ENCODE results near the gene ZNF90. TPM values are rescaled to one million over a fixed set of nuclear protein-coding genes. Genes with fewer than 3 reads are reported as not detected.
"Not testable (repeated sequence)": the region's sequence is repeated elsewhere in the genome, so short reads cannot be mapped to it uniquely, and the experiment has no call there.

The ZNF90 gene
- total and polyA plus RNA-seq, 2 donors: 3.3 to 13.4 TPM

DNA sequence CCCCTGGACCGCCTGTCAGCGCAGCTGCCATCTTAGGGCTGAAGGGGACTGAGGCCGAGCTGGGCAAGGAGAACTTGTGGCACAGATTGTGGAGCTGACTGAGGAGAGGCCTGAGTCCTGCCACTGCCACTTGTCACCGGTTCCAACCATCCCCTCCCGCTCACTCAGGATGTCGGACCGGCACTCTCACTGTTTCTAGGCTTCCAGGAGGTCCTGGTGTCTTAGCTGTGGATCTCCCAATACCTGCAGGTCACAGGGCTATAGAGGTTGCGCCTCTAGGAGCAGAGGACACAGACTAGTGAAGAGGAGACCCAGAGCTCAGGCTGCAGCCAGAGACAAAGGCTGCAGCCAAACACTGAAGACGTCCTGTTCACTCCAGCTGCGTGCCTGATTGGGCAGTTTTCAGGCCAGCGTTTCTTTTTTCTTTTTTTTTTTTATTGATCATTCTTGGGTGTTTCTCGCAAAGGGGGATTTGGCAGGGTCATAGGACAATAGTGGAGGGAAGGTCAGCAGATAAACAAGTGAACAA lies 73.9 kb downstream of the ZNF90 start:
- Histone ChIP-seq H3K4me3 (ENCODE audit: low read depth, low read length) (no peak overlapping the region), H3K36me3 (ENCODE audit: insufficient read depth) (no peaks in the 10 kb centered on the region), H3K27ac (ENCODE audit: low read depth) (no peak overlapping the region), H3K4me1 (ENCODE audit: insufficient read depth) (no peaks in the 10 kb centered on the region)
- 75% methylated on average over 12 of the region's 12 CpGs for WGBS
- DNase-seq (ENCODE audit: extremely low spot score): no peak

GRCh38 chr19:20152506-20152905 lies 74.7 kb downstream of the ZNF90 start:
- H3K4me1 ChIP-seq (ENCODE audit: insufficient read depth); H3K27ac ChIP-seq (ENCODE audit: low read depth); DNase-seq (ENCODE audit: extremely low spot score); H3K4me3 ChIP-seq (ENCODE audit: low read depth, low read length); H3K36me3 ChIP-seq (ENCODE audit: insufficient read depth): not testable (repeated sequence)
- WGBS: 69% methylated on average over 13 of the region's 15 CpGs

GRCh38 chr19:20153281-20153680 lies 75.5 kb downstream of the ZNF90 start:
- no peak overlapping the region for H3K27ac ChIP-seq (ENCODE audit: low read depth)
- no peaks in the 10 kb centered on the region for H3K36me3 ChIP-seq (ENCODE audit: insufficient read depth)
- WGBS: 91% methylated on average over 4 of the region's 4 CpGs
- H3K4me3 ChIP-seq (ENCODE audit: low read depth, low read length): no peak overlapping the region
- no peaks in the 10 kb centered on the region for H3K4me1 ChIP-seq (ENCODE audit: insufficient read depth)
- no peak for DNase-seq (ENCODE audit: extremely low spot score)

DNA sequence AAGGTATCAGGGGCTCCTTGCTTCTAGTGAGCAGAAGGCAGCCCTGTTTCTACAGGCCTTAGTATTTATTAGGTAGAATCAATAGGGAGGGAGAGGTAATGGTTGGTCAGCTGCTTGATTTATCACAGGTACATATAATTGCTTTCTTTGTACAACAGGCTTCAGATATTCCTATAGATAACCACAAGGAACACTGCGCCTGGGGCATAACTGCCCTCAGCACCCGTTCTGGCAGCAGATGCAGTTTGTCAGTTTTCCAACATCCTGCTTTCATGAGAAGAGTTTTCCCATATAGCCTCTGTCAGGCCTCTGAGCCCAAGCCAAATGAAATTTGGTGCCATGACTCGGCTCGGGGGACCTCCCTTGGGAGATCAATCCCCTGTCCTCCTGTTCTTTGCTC lies 76.8 kb downstream of the ZNF90 start:
- H3K4me3 ChIP-seq (ENCODE audit: low read depth, low read length): no peak overlapping the region
- H3K36me3 ChIP-seq (ENCODE audit: insufficient read depth): no peaks in the 10 kb centered on the region
- WGBS: 78% methylated on average over 4 of the region's 4 CpGs

DNA sequence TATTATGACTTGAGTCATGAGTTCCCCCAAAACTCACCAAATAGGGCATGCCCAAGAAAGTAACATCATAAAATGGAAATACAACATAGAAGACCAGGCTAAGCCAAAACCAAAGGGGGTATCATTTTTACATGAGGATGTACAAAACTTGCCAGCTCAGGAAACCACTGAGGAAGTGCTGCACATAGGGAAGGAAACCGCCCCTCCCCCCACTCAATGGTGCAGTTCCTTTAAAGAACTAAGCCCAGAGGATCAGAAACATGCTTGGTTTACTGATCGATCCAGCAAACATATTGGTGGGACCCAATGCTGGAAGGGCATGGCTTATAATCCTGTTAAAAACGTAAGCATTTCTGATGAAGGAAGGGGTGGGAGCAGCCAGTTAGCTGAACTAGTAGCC lies 85.0 kb downstream of the ZNF90 start:
- Histone ChIP-seq H3K36me3 (ENCODE audit: insufficient read depth) (no peaks in the 10 kb centered on the region), H3K4me3 (ENCODE audit: low read depth, low read length) (no peak overlapping the region), H3K4me1 (ENCODE audit: insufficient read depth) (no peaks in the 10 kb centered on the region), H3K27ac (ENCODE audit: low read depth) (no peak overlapping the region)
- 82% methylated on average over 3 of the region's 3 CpGs for WGBS
- no peak for DNase-seq (ENCODE audit: extremely low spot score)

More for the DNA sequence above, 76.8 kb downstream of the ZNF90 start:
- Histone ChIP-seq H3K27ac (ENCODE audit: low read depth) (no peak overlapping the region), H3K4me1 (ENCODE audit: insufficient read depth) (no peaks in the 10 kb centered on the region)
- DNase-seq (ENCODE audit: extremely low spot score): no peak

- Histone ChIP-seq H3K4me1 (ENCODE audit: insufficient read depth) (no peaks in the 10 kb centered on the region), H3K36me3 (ENCODE audit: insufficient read depth) (no peaks in the 10 kb centered on the region), H3K27ac (ENCODE audit: low read depth) (no peak overlapping the region), H3K4me3 (ENCODE audit: low read depth, low read length) (no peak overlapping the region)
- no peak for DNase-seq (ENCODE audit: extremely low spot score)
- WGBS: 85% methylated on average over 1 of the region's 1 CpG
Measured at GRCh38 chr19:20164456-20164855, 86.7 kb downstream of the ZNF90 start.

- Histone ChIP-seq H3K4me3 (ENCODE audit: low read depth, low read length) (no peak overlapping the region), H3K27ac (ENCODE audit: low read depth) (no peak overlapping the region), H3K36me3 (ENCODE audit: insufficient read depth) (no peaks in the 10 kb centered on the region), H3K4me1 (ENCODE audit: insufficient read depth) (no peaks in the 10 kb centered on the region)
- WGBS: 76% methylated on average over 7 of the region's 7 CpGs
- DNase-seq (ENCODE audit: extremely low spot score): no peak
Measured at GRCh38 chr19:20165971-20166592, 88.3 kb downstream of the ZNF90 start.

DNA sequence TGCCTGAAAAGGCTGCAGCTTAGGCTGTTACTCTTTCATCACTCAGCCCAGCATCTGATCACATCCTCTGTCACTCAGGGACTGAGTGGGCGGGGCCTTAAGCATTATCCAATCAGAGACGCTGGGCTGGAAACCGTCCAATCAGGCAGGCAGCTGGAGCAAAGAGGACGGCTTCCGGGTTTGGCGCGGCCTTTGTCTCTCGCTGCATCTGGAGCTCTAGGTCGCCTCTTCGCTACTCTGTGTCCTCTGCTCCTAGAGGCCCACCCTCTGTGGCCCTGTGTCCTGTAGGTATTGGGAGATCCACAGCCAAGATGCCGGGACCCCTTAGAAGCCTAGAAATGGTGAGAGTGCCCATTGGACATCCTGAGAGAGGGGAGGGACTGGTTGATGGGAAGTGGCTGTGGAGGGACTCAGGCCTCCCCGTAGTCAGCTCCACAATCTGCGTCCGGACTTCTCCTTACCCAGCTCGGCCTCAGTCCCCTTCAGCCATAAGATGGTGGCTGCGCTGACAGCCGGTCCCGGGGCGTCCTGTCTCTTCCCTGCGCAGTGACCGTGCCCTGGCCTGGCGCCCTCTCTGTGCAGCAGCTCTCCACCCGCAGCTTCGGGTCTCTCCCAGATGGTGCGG lies 89.3 kb downstream of the ZNF90 start, which contains the start of gene ZNF486:
TSS of gene ZNF486 (plus strand) at position 195 of the 625 bp plus-strand sequence. CDS start at position 312, 117 bp downstream.
- WGBS: under 1% methylated on average over 25 of the region's 25 CpGs
- Histone ChIP-seq H3K36me3 (ENCODE audit: insufficient read depth) (no peaks in the 10 kb centered on the region), H3K4me3 (ENCODE audit: low read depth, low read length) (peak within 1 kb of the TSS; percentile 71), H3K4me1 (ENCODE audit: insufficient read depth) (no peaks in the 10 kb centered on the region), H3K27ac (ENCODE audit: low read depth) (peak within 1 kb of the TSS; percentile 80)
- peak; percentile 94 for DNase-seq (ENCODE audit: extremely low spot score)

DNA sequence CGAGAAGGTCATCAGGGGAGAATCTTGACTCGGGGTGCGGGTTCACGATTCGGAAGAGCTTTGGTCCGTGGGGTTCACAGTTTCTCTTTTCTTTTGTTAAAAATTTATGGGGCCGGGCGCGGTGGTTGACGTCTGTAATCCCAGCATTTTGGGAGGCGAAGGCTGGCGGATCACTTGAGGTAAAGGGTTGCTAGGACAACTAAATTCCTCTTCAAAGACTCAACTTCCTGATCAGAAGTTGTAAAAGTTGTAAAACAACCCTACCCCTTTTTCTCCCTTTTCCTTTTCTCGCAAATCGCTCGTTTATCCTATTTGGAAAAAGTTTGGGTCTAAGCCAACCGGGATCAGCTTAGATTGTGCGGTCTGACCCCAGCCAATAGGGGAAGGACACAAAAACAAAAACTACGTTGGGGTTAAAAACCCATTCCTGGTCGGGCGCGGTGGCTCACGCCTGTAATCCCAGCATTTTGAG lies 89.9 kb downstream of the ZNF90 start:
- WGBS: 5% methylated on average over 22 of the region's 22 CpGs
- no peak for DNase-seq (ENCODE audit: extremely low spot score)
- Histone ChIP-seq H3K4me3 (ENCODE audit: low read depth, low read length) (peak overlapping the region; percentile 71), H3K36me3 (ENCODE audit: insufficient read depth) (no peaks in the 10 kb centered on the region), H3K27ac (ENCODE audit: low read depth) (peak overlapping the region; percentile 80), H3K4me1 (ENCODE audit: insufficient read depth) (no peaks in the 10 kb centered on the region)

Small RNA genes within 50 kb of the gene (small RNA-seq; reads per million reads assigned to genes)
- not detected for gene AC006539.3

Other genes starting within 250 kb of the ZNF90 start
- gene ZNF253, start 212.1 kb upstream of the ZNF90 start, total RNA-seq: 17.9 TPM
- 4.2 TPM for gene ZNF253, start 212.1 kb upstream of the ZNF90 start, polyA plus RNA-seq
- gene ZNF93, start 177.1 kb upstream of the ZNF90 start, total RNA-seq: 23.1 TPM
- 5.8 TPM for gene ZNF93, start 177.1 kb upstream of the ZNF90 start, polyA plus RNA-seq
- gene ZNF682, start 38.5 kb upstream of the ZNF90 start, total RNA-seq: 17.4 TPM
- 3.1 TPM for gene ZNF682, start 38.5 kb upstream of the ZNF90 start, polyA plus RNA-seq
- gene ZNF486, start 89.2 kb downstream of the ZNF90 start, total RNA-seq: 23.4 TPM
- 5.1 TPM for gene ZNF486, start 89.2 kb downstream of the ZNF90 start, polyA plus RNA-seq

Data from urinary bladder (tissue), 4 donors.